Loucy (cell line): ENCODE measurements around the gene ZNF579.

Experiments
- H2AFZ ChIP-seq: fragments of 200-600 bp; sonication (generic); 2 replicates; pipeline ENCODE4 v1.6.0; 2016; ENCODE audit warnings: antibody characterized with exemption, mild to moderate bottlenecking, low read length, moderate library complexity
- H3F3A ChIP-seq: fragments of 200-600 bp; 2 replicates; pipeline ENCODE4 v1.6.0; 2016; ENCODE audit warnings: antibody characterized with exemption, low read depth, mild to moderate bottlenecking
- H3K27me3 ChIP-seq: fragments of 200-600 bp; sonication (generic); 2 replicates; pipeline ENCODE4 v1.6.1; 2014; ENCODE audit warnings: low read length, mild to moderate bottlenecking; ENCODE audit not compliant: insufficient read depth, poor library complexity, severe bottlenecking
- H3K36me3 ChIP-seq: fragments of 200-600 bp; sonication (generic); 2 replicates; pipeline ENCODE4 v1.6.1; 2016; ENCODE audit warnings: low read length; ENCODE audit not compliant: insufficient read depth
- H3K4me1 ChIP-seq: fragments of 200-600 bp; sonication (generic); 2 replicates; pipeline ENCODE4 v1.5.1; 2014; ENCODE audit warnings: low read length, mild to moderate bottlenecking; ENCODE audit not compliant: insufficient read depth, poor library complexity, severe bottlenecking
- H3K4me2 ChIP-seq: fragments of 200-600 bp; sonication (generic); 2 replicates; pipeline ENCODE4 v1.6.0; 2014; ENCODE audit warnings: antibody characterized with exemption, low read length, low read depth, mild to moderate bottlenecking; ENCODE audit not compliant: poor library complexity, severe bottlenecking
- H3K4me3 ChIP-seq: fragments of 200-600 bp; sonication (generic); 2 replicates; pipeline ENCODE4 v1.5.1; 2014; ENCODE audit warnings: low read length, mild to moderate bottlenecking, mixed read lengths; ENCODE audit not compliant: poor library complexity, severe bottlenecking
- H3K79me2 ChIP-seq: fragments of 200-600 bp; sonication (generic); 2 replicates; pipeline ENCODE4 v1.6.1; 2014; ENCODE audit warnings: low read length; ENCODE audit not compliant: insufficient read depth
- H3K9ac ChIP-seq: fragments of 200-600 bp; sonication (generic); 2 replicates; pipeline ENCODE4 v1.6.0; 2014; ENCODE audit warnings: mild to moderate bottlenecking, low read depth, low read length, moderate library complexity; ENCODE audit not compliant: poor library complexity, severe bottlenecking
- H3K9me2 ChIP-seq: fragments of 200-600 bp; sonication (generic); replicated peaks from 2 replicates; pipeline ENCODE4 v1.6.1; 2016; ENCODE audit warnings: low read depth, low read length, mixed read lengths
- H3K9me3 ChIP-seq: fragments of 200-600 bp; sonication (generic); 2 replicates; pipeline ENCODE4 v1.6.1; 2014; ENCODE audit warnings: mild to moderate bottlenecking, antibody characterized with exemption, low read length, low read depth; ENCODE audit not compliant: insufficient read depth
- H4K20me1 ChIP-seq: fragments of 200-600 bp; sonication (generic); 2 replicates; pipeline ENCODE4 v1.6.0; 2014; ENCODE audit warnings: antibody characterized with exemption, low read length, mild to moderate bottlenecking; ENCODE audit not compliant: insufficient read depth, poor library complexity, severe bottlenecking
- CTCF ChIP-seq: fragments of 200-600 bp; sonication (generic); conservative IDR thresholded peaks from 2 replicates; pipeline ENCODE4 v1.5.1; 2014; ENCODE audit warnings: mild to moderate bottlenecking, antibody characterized with exemption, low read length
- EZH2phosphoT487 ChIP-seq: fragments of 200-600 bp; IDR thresholded peaks from 2 replicates; pipeline ENCODE4 v1.6.1; 2018; ENCODE audit warnings: antibody characterized with exemption, mild to moderate bottlenecking, moderate library complexity, borderline replicate concordance

The ZNF579 gene

GRCh38 chr19:55611983-55612645 is 31.5 kb upstream of the ZNF579 start:
- Histone ChIP-seq H3K4me1 (peaks cover 11% of the 10 kb centered on the region), H3K9me3 (no peaks in the 10 kb centered on the region), H3K27me3 (no peaks in the 10 kb centered on the region), H2AFZ (no peak overlapping the region), H3F3A (no peaks in the 10 kb centered on the region), H3K4me2 (no peak overlapping the region), H3K4me3 (no peak overlapping the region), H3K36me3 (peaks cover 8% of the 10 kb centered on the region; the same call in 1 of the 2 replicates), H3K9me2 (no peaks in the 10 kb centered on the region), H3K79me2 (peaks cover 45% of the 10 kb centered on the region), H3K9ac (peak overlapping the region; percentile 12), H4K20me1 (peaks cover 21% of the 10 kb centered on the region)
- TF ChIP-seq CTCF (no peak), EZH2phosphoT487 (no peak)

GRCh38 chr19:55611300-55611982 is 30.8 kb upstream of the ZNF579 start:
- peaks cover 25% of the 10 kb centered on the region for H4K20me1 ChIP-seq
- TF ChIP-seq CTCF (no peak), EZH2phosphoT487 (no peak)
- no peaks in the 10 kb centered on the region for H3F3A ChIP-seq
- H3K36me3 ChIP-seq, result peaks cover 4% of the 10 kb centered on the region; the same call in 1 of the 2 replicates
- H3K9me3 ChIP-seq, result no peaks in the 10 kb centered on the region
- H2AFZ ChIP-seq, result no peak overlapping the region
- H3K79me2 ChIP-seq, result peaks cover 52% of the 10 kb centered on the region
- H3K9ac ChIP-seq, result peak overlapping the region; percentile 12
- H3K4me2 ChIP-seq, result no peak overlapping the region
- no peak overlapping the region for H3K4me3 ChIP-seq
- no peaks in the 10 kb centered on the region for H3K9me2 ChIP-seq
- H3K4me1 ChIP-seq, result peaks cover 15% of the 10 kb centered on the region
- no peaks in the 10 kb centered on the region for H3K27me3 ChIP-seq

GRCh38 chr19:55609326-55609725 is 28.7 kb upstream of the ZNF579 start:
- no peak overlapping the region for H3K9ac ChIP-seq
- H3K36me3 ChIP-seq, result no peaks in the 10 kb centered on the region
- peaks cover 10% of the 10 kb centered on the region for H3F3A ChIP-seq
- H2AFZ ChIP-seq, result no peak overlapping the region
- H3K4me3 ChIP-seq, result no peak overlapping the region
- peaks cover 32% of the 10 kb centered on the region for H4K20me1 ChIP-seq
- no peak overlapping the region for H3K4me2 ChIP-seq
- H3K9me3 ChIP-seq, result no peaks in the 10 kb centered on the region
- peaks cover 23% of the 10 kb centered on the region for H3K4me1 ChIP-seq
- H3K9me2 ChIP-seq, result no peaks in the 10 kb centered on the region
- H3K27me3 ChIP-seq, result no peaks in the 10 kb centered on the region
- no peak for TF ChIP-seq EZH2phosphoT487
- TF ChIP-seq CTCF, result no peak
- H3K79me2 ChIP-seq, result peaks cover 60% of the 10 kb centered on the region
